K562 treated with DMSO at 1 percent for 24 hours (cell line): ENCODE data around the gene TBPL1. TPM values are rescaled to one million over a fixed set of nuclear protein-coding genes. Genes with fewer than 3 reads are reported as not detected.

Source experiments
- total RNA-seq: library from RNA; unstranded; fragments of 300-600 nt; gene quantifications from 2 replicates; pipeline ENCODE4 v1.2.3, GENCODE V29; 2022; ENCODE audit warnings: low read depth; ENCODE audit not compliant: insufficient read depth

Gene TBPL1
- 123 and 145 TPM in 2 replicates for total RNA-seq

DNA sequence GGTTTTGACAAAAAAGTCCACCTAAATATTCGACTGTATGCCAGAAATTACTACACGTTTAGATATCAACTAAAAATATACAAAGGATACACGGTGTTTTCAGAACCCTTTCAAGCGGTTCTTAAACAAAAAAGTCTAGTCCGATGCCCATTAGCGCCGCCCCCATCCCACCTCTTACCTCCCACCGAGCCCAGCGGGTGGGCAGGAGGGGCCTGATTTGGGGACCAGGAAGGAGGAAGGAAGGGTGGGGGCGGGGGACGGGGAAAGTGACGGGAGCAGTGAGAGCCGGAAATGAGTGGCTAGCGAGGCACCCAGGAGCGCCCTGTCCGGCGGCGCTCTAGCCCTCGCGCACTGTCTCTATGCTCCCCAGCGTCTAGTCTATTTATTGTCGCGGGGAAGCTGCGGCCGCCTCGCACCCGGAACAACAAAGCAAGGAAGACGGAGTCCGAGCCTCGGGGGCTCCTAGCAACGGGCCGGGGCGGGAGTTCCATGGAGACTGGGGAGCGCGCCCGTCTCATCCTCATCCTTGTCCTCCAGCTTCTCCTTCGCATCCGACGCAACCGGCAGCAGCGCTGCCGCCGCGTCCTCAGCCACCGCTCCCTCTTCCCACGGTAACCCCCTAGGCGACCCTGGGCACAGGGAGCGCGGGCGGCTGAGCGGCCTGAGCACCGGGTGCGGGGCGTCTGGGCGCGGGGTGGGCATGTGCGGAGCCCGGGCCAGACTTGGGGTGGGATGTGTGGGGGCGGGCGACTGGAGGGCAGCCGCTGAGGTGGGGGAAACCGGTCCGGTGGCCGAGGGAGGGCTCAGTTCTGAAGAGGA is at the start of gene TBPL1:
Gene TBPL1 (plus strand): TSS at position 410 of the 819 bp plus-strand sequence. CDS start 26,902 bp downstream, outside the sequence.

Other genes starting within 250 kb of the TBPL1 start
- not detected in 2 replicates for gene TCF21, start 64.1 kb upstream of the TBPL1 start, total RNA-seq
- gene SLC2A12, start 99.4 kb downstream of the TBPL1 start, total RNA-seq: 6.2 and 6.4 TPM in 2 replicates